GM18873 (cell line): ENCODE measurements around the gene MRPS18A.
"Not testable (repeated sequence)": the region's sequence is repeated elsewhere in the genome, so short reads cannot be mapped to it uniquely, and the experiment has no call there.

Source experiments
- ATAC-seq: cut with Tn5 transposase; IDR thresholded peaks from one replicate; pipeline ENCODE4 v1.9.1; 2021; ENCODE audit warnings: mild to moderate bottlenecking, moderate library complexity, moderate number of reproducible peaks; ENCODE audit not compliant: unreplicated experiment, low FRiP score

Gene MRPS18A

DNA sequence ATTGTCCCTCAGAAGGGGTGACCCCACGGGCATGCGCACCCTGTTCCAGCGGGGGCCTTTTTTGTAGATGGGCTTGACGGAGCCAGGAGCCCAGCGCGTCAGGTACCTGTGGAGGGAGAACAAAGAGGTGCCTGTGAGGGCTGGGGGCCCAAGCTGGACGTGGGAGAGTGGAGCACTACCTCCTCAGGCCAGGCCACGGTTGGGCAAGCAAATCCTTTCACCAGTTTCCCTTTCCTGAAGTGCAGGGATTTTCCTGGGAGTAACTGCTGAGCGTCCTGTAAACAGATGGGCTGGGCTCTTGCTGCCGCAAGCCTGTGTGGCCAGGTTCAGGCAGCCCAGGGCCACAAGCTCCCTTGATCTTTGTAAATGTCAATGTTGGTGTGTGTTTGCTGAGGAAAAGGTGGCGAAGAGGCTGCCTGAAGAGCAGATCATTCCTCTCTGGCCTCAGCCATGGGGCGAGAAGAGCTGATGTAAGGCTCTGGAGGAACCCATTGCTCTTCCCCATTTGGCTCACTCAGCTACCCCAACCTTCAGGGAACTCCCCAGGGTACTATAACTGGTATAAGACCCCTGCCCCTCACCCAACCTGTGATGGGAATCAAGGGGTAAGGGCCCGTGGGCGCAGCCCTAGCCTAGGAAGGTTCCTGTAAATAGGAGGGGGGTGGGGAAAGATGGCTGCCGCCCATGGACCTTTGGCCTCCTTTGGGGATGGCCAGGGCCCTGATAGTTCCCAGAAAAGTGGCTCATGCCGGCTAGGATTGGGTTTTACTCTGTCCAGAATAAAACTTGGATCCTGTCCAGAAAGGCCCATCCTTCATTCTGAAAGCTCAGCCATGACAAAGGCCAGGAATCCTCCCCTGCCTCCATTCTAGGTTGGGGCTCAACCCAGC is 15.5 kb downstream of the MRPS18A start:
- ATAC-seq, result no peak

- ATAC-seq, result no peak
These were observed 16.4 kb downstream of the MRPS18A start for GRCh38 chr6:43671011-43671800.

DNA sequence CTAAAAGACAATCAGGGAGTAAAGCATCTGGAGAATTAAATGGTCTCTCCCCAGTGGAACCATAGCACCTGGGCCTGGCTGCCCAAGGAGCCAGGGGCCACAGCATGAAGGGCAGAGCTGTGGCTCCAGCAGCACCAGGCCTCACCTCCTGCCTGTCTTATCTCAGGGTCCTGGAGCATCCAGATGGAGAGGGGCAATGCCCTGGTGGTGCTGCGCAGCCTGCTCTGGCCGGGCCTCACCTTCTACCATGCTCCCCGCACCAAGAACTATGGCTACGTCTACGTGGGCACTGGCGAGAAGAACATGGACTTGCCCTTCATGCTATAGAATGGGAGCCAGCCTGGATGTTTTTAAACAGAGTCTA is 17.0 kb downstream of the MRPS18A start:
- ATAC-seq, result no peak

GRCh38 chr6:43669922-43670622 is 17.5 kb downstream of the MRPS18A start:
- no peak for ATAC-seq

GRCh38 chr6:43669050-43669921 is 18.3 kb downstream of the MRPS18A start:
- no peak for ATAC-seq

DNA sequence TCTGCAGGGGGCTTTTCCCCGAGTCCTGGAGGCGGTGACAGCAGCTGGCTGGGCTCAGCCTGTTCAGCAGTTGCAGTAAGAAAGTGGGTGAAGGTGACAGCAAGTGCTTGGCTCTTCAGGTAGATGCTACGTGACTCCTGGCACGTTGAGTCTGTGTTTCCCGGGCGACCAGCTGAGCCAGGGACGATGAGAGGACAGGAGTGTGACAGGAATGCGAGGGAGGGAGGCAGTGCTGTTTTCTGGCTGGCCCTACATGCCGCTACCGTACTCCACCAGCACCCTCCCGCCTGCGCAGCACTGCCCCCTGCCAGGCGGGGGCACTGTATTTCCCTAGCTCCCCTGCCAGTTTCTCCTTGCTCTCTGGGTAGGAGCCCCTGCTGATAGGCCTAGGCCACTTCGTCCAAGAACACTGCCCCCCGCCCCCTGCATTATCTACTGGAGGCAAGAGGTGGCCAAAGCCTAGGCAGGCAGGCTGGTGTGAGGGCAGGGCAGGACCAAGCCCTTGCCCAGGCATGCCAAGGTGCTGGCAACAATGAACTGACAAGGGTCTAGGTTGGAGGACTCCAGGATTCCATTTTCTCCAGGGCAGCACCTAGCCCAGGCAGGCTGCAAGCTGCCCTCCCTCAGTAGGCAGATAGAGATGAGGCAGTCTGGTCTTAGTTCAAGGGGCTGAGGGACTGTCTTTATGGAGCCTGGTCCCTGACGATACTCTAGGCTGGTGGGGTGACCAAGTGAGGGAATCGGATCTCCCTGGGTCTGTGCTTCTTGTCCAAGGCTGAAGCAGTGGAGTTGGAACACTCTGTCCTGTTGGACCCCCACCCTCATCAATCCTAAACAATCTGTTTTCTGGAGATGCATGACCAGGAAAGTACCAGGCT is 19.2 kb downstream of the MRPS18A start:
- ATAC-seq, result no peak

DNA sequence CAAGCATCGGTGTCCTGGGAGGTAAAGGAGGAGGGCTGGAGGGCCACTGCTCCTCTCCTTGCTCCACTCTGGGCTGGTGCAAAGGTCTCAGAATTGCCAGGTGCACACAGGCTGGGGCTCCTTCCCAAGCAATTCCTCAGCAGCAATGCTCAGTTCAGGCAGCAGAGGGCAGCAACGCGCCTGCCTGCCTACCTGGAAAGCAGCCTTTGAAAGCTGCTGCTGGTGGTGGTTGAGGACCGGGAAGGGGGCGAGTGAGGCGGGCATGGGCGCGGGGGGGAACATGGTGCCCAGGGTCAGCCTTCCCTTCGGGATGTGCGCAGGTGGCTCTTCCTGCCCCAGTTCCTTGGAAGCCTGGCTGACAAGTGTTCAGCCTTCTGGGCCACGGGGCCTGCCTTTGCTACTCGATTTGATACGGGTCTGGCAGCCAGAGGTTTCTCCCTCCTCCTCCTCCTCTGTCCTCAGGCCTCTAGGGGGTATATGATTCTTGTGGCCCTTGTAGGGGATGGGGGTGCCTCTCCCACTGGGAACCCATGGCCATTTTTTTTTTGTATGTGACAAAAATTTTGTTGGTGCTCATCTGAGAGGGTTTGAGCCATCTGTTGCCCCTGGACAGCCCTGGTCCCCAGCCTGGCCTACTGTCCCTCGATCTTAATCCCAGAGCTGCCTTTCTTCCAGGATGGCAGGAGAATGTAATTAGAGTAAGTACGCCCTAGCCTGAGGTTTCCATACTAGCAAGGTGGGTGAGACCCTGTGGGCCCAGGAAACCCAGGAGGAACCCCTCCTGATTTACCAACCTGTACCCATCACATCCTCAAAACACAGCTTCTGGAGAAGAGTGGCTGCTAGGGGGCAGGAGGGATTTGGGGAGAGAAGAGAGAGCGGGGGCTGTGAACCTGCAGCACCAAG is 20.1 kb downstream of the MRPS18A start:
- no peak for ATAC-seq

- no peak for ATAC-seq
These were observed 21.2 kb downstream of the MRPS18A start for GRCh38 chr6:43666196-43666920.

DNA sequence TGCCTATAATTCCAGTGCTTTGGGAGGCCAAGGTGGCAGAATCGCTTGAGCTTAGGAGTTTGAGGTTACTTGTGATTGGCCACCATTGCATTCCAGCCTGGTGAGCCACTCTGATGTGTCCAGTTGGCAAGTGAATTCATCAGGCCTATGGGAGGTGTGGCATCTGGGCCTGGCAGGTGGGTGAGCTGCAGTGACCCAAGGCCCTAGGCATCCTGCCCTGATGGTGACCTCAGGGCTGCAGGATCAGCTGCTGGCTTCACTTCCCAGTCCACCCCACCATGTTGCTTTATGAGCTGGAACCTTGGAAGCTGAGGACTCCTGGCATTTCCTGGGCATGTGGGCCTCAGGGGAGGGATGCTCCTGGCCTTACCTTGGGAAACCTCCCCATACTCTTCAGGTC is 22.2 kb downstream of the MRPS18A start:
- no peak for ATAC-seq

GRCh38 chr6:43662948-43663347 is 24.6 kb downstream of the MRPS18A start:
- not testable (repeated sequence) for ATAC-seq

DNA sequence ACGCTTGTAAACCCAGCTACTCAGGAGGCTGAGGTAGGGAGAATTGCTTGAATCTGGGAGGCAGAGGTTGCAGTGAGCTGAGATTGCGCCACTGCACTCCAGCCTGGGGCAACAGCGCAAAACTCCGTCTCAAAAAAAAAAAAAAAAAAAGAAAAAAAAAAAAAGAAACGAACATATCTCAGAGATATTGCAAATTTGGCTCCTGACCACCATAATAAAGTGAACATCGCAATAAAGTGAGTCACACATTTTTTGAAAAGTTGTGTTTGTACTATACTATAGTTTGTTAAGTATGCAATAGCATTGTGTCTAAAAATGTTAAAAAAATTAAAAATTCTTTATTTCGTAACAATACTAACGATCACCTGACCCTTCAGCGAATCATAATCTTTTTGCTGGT is 29.4 kb downstream of the MRPS18A start:
- ATAC-seq, result no peak

- no peak for ATAC-seq
These were observed 30.3 kb downstream of the MRPS18A start for GRCh38 chr6:43657221-43657802.

GRCh38 chr6:43652822-43653221 is 34.8 kb downstream of the MRPS18A start:
- not testable (repeated sequence) for ATAC-seq

DNA sequence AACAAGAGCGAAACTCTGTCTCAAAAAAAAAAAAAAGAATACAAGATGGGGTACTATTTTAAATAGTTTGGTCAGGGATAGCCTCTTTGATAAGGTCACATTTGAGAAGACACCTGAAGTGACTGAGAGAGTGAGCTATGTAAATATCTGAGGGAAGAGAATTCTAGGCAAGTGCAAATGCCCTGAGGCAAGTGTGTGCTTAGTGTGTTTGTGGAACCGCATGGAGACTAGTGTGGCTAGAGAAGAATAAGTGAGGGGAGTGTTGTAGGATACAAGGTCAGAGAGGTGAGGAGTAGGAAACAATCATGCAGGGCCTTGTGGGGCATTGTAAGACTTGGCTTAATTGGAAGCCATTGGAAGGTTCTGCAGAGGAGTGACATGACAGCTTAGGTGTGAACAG is 39.3 kb downstream of the MRPS18A start:
- no peak for ATAC-seq

- ATAC-seq, result no peak
These were observed 40.0 kb downstream of the MRPS18A start for GRCh38 chr6:43647613-43648012.

DNA sequence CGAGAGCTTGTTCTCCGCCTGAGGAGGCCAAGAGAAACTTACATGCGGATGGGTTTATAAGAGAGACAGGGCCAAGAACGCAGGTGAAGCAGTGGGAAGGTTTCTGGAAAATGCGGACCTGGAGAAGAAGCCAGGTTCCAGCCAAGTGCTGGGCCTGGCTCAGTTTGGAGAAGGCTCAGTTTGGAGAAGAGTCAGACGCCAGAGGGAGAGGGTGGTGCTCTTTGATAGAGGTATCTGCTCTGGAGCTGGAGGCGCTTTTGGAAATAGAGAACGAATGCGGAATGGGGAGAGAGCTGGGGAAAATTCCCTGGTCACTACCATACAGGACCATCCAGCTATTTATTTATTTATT is 42.0 kb downstream of the MRPS18A start:
- ATAC-seq, result no peak

DNA sequence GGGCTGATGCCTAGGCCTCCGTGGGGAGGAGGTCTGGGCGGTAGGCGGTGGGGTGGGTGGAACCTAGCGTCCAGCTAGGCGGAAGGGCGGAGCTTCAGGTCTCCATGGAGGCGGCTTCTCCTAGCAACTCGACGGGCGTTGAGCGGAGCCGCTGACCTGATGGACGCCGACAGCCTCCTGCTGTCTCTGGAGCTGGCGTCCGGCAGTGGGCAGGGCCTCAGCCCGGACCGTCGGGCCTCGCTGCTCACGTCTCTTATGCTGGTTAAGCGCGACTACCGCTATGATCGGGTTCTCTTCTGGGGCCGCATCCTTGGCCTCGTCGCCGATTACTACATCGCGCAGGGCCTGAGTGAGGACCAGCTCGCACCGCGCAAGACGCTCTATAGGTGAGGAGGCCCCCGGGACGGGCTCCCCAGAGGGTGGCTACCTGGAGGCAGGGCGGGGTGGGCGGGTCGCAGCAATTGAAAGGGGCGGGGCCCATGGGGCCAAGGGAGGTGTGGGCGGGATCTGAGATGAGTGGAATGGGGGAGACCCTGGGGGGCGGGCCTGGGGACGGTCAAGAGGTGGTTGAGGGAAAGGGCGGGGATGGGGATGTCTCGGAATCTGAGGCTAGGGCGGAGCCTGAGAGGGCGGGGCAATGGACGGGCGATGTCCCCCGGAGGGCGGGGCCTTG is 42.5 kb downstream of the MRPS18A start, which contains the start of gene RSPH9:
RSPH9 (plus strand) TSS at position 97 of the 673 bp plus-strand sequence; CDS start at position 160, 63 bp downstream.
- ATAC-seq, result no peak
